GM12878 (cell line): Measurements from ENCODE around the gene SIM1. TPM values are rescaled to one million over a fixed set of nuclear protein-coding genes. Genes with fewer than 3 reads are reported as not detected.
A peak's percentile ranks its signal among the peaks of the same experiment; 100 is the strongest.

Experiments
- ATAC-seq: fragments of 200-7000 bp; cut with Tn5 transposase; 3 replicates; pipeline ENCODE4 v1.9.1; 2020; ENCODE audit warnings: mild to moderate bottlenecking, moderate library complexity
- BruUV-seq: library from RNA; stranded (reverse); fragments of 400-500 nt; replicated peaks from 2 replicates; lab custom pipeline; 2021; lab: Mats Ljungman, UMichigan
- CTCF ChIA-PET: fragments of 300-600 bp; sonication (Branson Sonifier 250); formaldehyde crosslinking; extraction: SDS; loops from one replicate; lab custom pipeline; 2021; ENCODE audit warnings: inconsistent platforms; lab: Yijun Ruan, JAX
- POLR2A ChIA-PET: fragments of 350-600 bp; formaldehyde crosslinking; extraction: SDS; loops from one replicate; lab custom pipeline; 2021; ENCODE audit warnings: inconsistent platforms; lab: Charles Lee
- RAD21 ChIA-PET: fragments of 300-600 bp; sonication (Branson Sonifier 250); formaldehyde crosslinking; loops from one replicate; lab custom pipeline; 2023; ENCODE audit warnings: antibody characterized with exemption; ENCODE audit not compliant: unreplicated experiment; lab: Charles Lee
- SMC1A ChIA-PET: fragments of 300-600 bp; sonication (Branson Sonifier 250); formaldehyde crosslinking; loops from one replicate; lab custom pipeline; 2023; ENCODE audit not compliant: unreplicated experiment, uncharacterized antibody; lab: Charles Lee
- DNase-seq: peaks from one replicate; pipeline ENCODE4 v3.0.0-alpha.2; 2011; ENCODE audit warnings: low read depth, low spot score
- FAIRE-seq: peaks from 3 replicates; lab custom pipeline; 2011; peaks lifted over from hg19 to GRCh38; lab: Jason Lieb, UNC
- H2AFZ ChIP-seq: 2 replicates; pipeline ENCODE4 v1.6.0; 2011; ENCODE audit warnings: low read depth, low read length, control low read depth; ENCODE audit not compliant: control insufficient read depth
- H3K27ac ChIP-seq: 2 replicates; pipeline ENCODE4 v1.5.1; 2011; ENCODE audit warnings: control low read depth; ENCODE audit not compliant: control insufficient read depth, insufficient read depth
- H3K27me3 ChIP-seq, 2 experiments: replicated peaks in 1 of 2; 2 replicates each; pipeline versions ENCODE4 v1.6.0 to v1.6.1; 2011; ENCODE audit warnings: low read length in 1 of 2; ENCODE audit not compliant: control insufficient read depth in 2 of 2, insufficient read depth in 2 of 2
- H3K36me3 ChIP-seq, 2 experiments: 2 replicates each; pipeline ENCODE4 v1.5.1; 2011; ENCODE audit warnings: low read length in 1 of 2; ENCODE audit not compliant: control insufficient read depth in 2 of 2, insufficient read depth in 2 of 2
- H3K4me1 ChIP-seq: 2 replicates; pipeline ENCODE4 v1.6.1; 2011; ENCODE audit warnings: mild to moderate bottlenecking, low read length, moderate library complexity, mixed read lengths; ENCODE audit not compliant: control insufficient read depth, insufficient read depth
- H3K4me2 ChIP-seq: 2 replicates; pipeline ENCODE4 v1.6.0; 2011; ENCODE audit warnings: control low read depth; ENCODE audit not compliant: control insufficient read depth, insufficient read depth
- H3K4me3 ChIP-seq: fragments of 200-600 bp; sonication (generic); 2 replicates; pipeline ENCODE4 v1.5.1; 2016
- H3K79me2 ChIP-seq: 2 replicates; pipeline ENCODE4 v1.6.0; 2011; ENCODE audit warnings: low read length; ENCODE audit not compliant: control insufficient read depth, insufficient read depth
- H3K9ac ChIP-seq: 2 replicates; pipeline ENCODE4 v1.8.0; 2011; ENCODE audit warnings: low read length, control low read depth, mixed read lengths; ENCODE audit not compliant: control insufficient read depth, insufficient read depth
- H3K9me3 ChIP-seq: replicated peaks from 3 replicates; pipeline ENCODE4 v1.5.1; 2011; ENCODE audit warnings: mild to moderate bottlenecking, low read length; ENCODE audit not compliant: control insufficient read depth, insufficient read depth
- H4K20me1 ChIP-seq: 2 replicates; pipeline ENCODE4 v1.6.0; 2011; ENCODE audit not compliant: control insufficient read depth, insufficient read depth
- KLF5 ChIP-seq: fragments of 450-650 bp; IDR thresholded peaks from 2 replicates; pipeline ENCODE4 v1.6.1; 2014; ENCODE audit warnings: mild to moderate bottlenecking; ENCODE audit not compliant: partially characterized antibody
- POLR2AphosphoS2 ChIP-seq: IDR thresholded peaks from 2 replicates; pipeline ENCODE4 v1.6.1; 2011; ENCODE audit warnings: low read depth, mild to moderate bottlenecking, low read length, improper control_type of control experiment, moderate library complexity
- TCF12 ChIP-seq: IDR thresholded peaks from 2 replicates; pipeline ENCODE4 v1.6.1; 2011; ENCODE audit warnings: low read depth, mild to moderate bottlenecking, low read length
- TCF3 ChIP-seq: IDR thresholded peaks from 2 replicates; pipeline ENCODE4 v1.6.1; 2012; ENCODE audit warnings: low read depth, mild to moderate bottlenecking, low read length, borderline replicate concordance; ENCODE audit not compliant: insufficient read depth
- WGBS: methylation state at CpG from one replicate; pipeline ENCODE4 v1.1.6; 2016; ENCODE audit warnings: low lambda C conversion rate; ENCODE audit not compliant: insufficient replicate concordance, insufficient coverage; ENCODE audit errors: missing lambda C conversion rate; 5-methylcytosine and 5-hydroxymethylcytosine counted together
- in situ Hi-C: fragments of 300-500 bp; cut with MboI; formaldehyde crosslinking; loops from 9 replicates; pipeline ENCODE4 v1.14.3; 2018; ENCODE audit warnings: mixed read lengths
- intact Hi-C: fragments of 100-400 bp; cut with micrococcal nuclease; formaldehyde crosslinking; loops from one replicate; pipeline ENCODE4 v1.14.2; 2022; ENCODE audit not compliant: unreplicated experiment
- polyA plus RNA-seq, 11 experiments: library from polyadenylated mRNA; depleted of rRNA in 4 of 11; unstranded in 6 of 11; stranded (reverse) in 5 of 11; fragments of >200 nt; fragmentation: Nextera tagmentation in 4 of 11; fragmentation: Illumina TruSeq in 1 of 11; extraction: Ambion mirVana in 4 of 11; extraction: Trizol in 1 of 11; gene quantifications; 1 replicate in 1 of 11; 2 replicates in 10 of 11; pipeline versions ENCODE4 v1.2.1 to v1.2.3, GENCODE V29; 2011 to 2016; ENCODE audit warnings: inconsistent platforms in 2 of 11, missing spikeins in 2 of 11, low read depth in 1 of 11
- total RNA-seq, 4 experiments: library from RNA; depleted of rRNA in 3 of 4; stranded (reverse); fragments of >200 nt in 3 of 4; fragmentation: Illumina TruSeq in 1 of 4; extraction: Trizol in 1 of 4; gene quantifications; 2 replicates each; pipeline versions ENCODE4 v1.2.1 to v1.2.3, GENCODE V29; 2013 to 2021
- TF ChIP-seq, protein P1 (sequence below): fragments of 450-650 bp; IDR thresholded peaks from 2 replicates; pipeline ENCODE4 v1.6.1; 2016; ENCODE audit warnings: mild to moderate bottlenecking, moderate library complexity, borderline replicate concordance
- TF ChIP-seq, protein P2 (sequence below), 3 experiments: IDR thresholded peaks in 2 of 3; conservative IDR thresholded peaks in 1 of 3; 2 replicates each; pipeline ENCODE4 v1.5.1; 2011; ENCODE audit warnings: low read depth in 3 of 3, low read length in 3 of 3, mild to moderate bottlenecking in 3 of 3, control low read depth in 2 of 3, moderate library complexity in 2 of 3, inconsistent platforms in 1 of 3, mixed read lengths in 1 of 3; ENCODE audit not compliant: control insufficient read depth in 2 of 3, insufficient read depth in 1 of 3; ENCODE audit errors: extremely low read depth in 1 of 3

The SIM1 gene
- total and polyA plus RNA-seq, 10 of the 15 experiments (the other 5 are each of a cell fraction or from before 2014, with no cell fraction given) = not detected

GRCh38 chr6:100509101-100509500, 44.4 kb upstream of the SIM1 start:
- H3K79me2 ChIP-seq = no peaks in the 10 kb centered on the region
- intact Hi-C loops (no loop called here), in situ Hi-C loops (no loop called here)
- H3K4me2 ChIP-seq = no peak overlapping the region
- no peak overlapping the region for H3K4me3 ChIP-seq
- no peaks in the 10 kb centered on the region for H4K20me1 ChIP-seq
- H3K27ac ChIP-seq = no peak overlapping the region
- peaks cover 0 to 3% of the 10 kb centered on the region in 2 experiments; a peak in 1 of 4 replicates for H3K36me3 ChIP-seq
- no peaks in the 10 kb centered on the region for H3K27me3 ChIP-seq
- no peak overlapping the region for H3K9ac ChIP-seq
- TF ChIP-seq, protein P1, sequence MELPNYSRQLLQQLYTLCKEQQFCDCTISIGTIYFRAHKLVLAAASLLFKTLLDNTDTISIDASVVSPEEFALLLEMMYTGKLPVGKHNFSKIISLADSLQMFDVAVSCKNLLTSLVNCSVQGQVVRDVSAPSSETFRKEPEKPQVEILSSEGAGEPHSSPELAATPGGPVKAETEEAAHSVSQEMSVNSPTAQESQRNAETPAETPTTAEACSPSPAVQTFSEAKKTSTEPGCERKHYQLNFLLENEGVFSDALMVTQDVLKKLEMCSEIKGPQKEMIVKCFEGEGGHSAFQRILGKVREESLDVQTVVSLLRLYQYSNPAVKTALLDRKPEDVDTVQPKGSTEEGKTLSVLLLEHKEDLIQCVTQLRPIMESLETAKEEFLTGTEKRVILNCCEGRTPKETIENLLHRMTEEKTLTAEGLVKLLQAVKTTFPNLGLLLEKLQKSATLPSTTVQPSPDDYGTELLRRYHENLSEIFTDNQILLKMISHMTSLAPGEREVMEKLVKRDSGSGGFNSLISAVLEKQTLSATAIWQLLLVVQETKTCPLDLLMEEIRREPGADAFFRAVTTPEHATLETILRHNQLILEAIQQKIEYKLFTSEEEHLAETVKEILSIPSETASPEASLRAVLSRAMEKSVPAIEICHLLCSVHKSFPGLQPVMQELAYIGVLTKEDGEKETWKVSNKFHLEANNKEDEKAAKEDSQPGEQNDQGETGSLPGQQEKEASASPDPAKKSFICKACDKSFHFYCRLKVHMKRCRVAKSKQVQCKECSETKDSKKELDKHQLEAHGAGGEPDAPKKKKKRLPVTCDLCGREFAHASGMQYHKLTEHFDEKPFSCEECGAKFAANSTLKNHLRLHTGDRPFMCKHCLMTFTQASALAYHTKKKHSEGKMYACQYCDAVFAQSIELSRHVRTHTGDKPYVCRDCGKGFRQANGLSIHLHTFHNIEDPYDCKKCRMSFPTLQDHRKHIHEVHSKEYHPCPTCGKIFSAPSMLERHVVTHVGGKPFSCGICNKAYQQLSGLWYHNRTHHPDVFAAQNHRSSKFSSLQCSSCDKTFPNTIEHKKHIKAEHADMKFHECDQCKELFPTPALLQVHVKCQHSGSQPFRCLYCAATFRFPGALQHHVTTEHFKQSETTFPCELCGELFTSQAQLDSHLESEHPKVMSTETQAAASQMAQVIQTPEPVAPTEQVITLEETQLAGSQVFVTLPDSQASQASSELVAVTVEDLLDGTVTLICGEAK = no peak
- TF ChIP-seq KLF5 = no peak
- no peak for TF ChIP-seq TCF12
- TF ChIP-seq TCF3 = no peak
- TF ChIP-seq POLR2AphosphoS2 = no peak
- TF ChIP-seq, protein P2, sequence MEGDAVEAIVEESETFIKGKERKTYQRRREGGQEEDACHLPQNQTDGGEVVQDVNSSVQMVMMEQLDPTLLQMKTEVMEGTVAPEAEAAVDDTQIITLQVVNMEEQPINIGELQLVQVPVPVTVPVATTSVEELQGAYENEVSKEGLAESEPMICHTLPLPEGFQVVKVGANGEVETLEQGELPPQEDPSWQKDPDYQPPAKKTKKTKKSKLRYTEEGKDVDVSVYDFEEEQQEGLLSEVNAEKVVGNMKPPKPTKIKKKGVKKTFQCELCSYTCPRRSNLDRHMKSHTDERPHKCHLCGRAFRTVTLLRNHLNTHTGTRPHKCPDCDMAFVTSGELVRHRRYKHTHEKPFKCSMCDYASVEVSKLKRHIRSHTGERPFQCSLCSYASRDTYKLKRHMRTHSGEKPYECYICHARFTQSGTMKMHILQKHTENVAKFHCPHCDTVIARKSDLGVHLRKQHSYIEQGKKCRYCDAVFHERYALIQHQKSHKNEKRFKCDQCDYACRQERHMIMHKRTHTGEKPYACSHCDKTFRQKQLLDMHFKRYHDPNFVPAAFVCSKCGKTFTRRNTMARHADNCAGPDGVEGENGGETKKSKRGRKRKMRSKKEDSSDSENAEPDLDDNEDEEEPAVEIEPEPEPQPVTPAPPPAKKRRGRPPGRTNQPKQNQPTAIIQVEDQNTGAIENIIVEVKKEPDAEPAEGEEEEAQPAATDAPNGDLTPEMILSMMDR (IDR thresholded peaks at IDR 0.05 in 2 of 3, conservative IDR thresholded peaks at IDR 0.05 in 1 of 3; ENCODE audit: control insufficient read depth in 2 of 3, extremely low read depth in 1 of 3, insufficient read depth in 1 of 3, low read depth in 3 of 3, low read length in 3 of 3) = no peak
- H3K4me1 ChIP-seq = no peaks in the 10 kb centered on the region
- DNase-seq (no peak), ATAC-seq (no peak), FAIRE-seq (peak; percentile 49)
- ChIA-PET POLR2A (no interaction called here), CTCF (no interaction called here), RAD21 (no interaction called here), SMC1A (no interaction called here)
- 85% methylated on average over 3 of the region's 3 CpGs for WGBS
- no TSS peak for BruUV-seq
- H2AFZ ChIP-seq = no peak overlapping the region
- H3K9me3 ChIP-seq = no peaks in the 10 kb centered on the region
